WTC11 (cell line): ENCODE measurements around the gene UGDH. TPM values are rescaled to one million over a fixed set of nuclear protein-coding genes. Genes with fewer than 3 reads are reported as not detected.
"Not testable (repeated sequence)": the region's sequence is repeated elsewhere in the genome, so short reads cannot be mapped to it uniquely, and the experiment has no call there.

Experiments
- ATAC-seq: fragments of 200-7000 bp; cut with Tn5 transposase; 2 replicates; pipeline ENCODE4 v1.10.0; 2021; ENCODE audit warnings: mild to moderate bottlenecking, moderate library complexity
- CTCF ChIA-PET: fragments of 300-600 bp; sonication (Branson Sonifier 250); formaldehyde crosslinking; loops from one replicate; lab custom pipeline; 2021; ENCODE audit warnings: antibody characterized with exemption; lab: Charles Lee
- POLR2A ChIA-PET: fragments of 350-600 bp; sonication (Branson Sonifier 250); formaldehyde crosslinking; loops from one replicate; lab custom pipeline; 2021; ENCODE audit warnings: antibody characterized with exemption; lab: Charles Lee
- DNase-seq: peaks from one replicate; pipeline ENCODE4 v3.0.0; 2021; ENCODE audit warnings: low spot score
- H3K27ac Mint-ChIP-seq: 2 replicates; pipeline ENCODE4 v1.8.0; 2021; ENCODE audit warnings: mixed read lengths
- H3K27me3 Mint-ChIP-seq: 2 replicates; pipeline ENCODE4 v1.8.0; 2021; ENCODE audit warnings: low read depth, mild to moderate bottlenecking, moderate library complexity, mixed read lengths
- H3K36me3 Mint-ChIP-seq: 2 replicates; pipeline ENCODE4 v1.8.0; 2021; ENCODE audit warnings: mixed read lengths
- H3K4me1 Mint-ChIP-seq: 2 replicates; pipeline ENCODE4 v1.8.0; 2022; ENCODE audit warnings: mixed read lengths
- H3K4me3 Mint-ChIP-seq: 2 replicates; pipeline ENCODE4 v1.8.0; 2021; ENCODE audit warnings: mild to moderate bottlenecking, moderate library complexity, mixed read lengths
- H3K9me3 Mint-ChIP-seq: 2 replicates; pipeline ENCODE4 v1.8.0; 2021; ENCODE audit warnings: mixed read lengths
- HMGA2 ChIP-seq: fragments of 250-450 bp; sonication (Bioruptor Pico); IDR thresholded peaks from 2 replicates; pipeline ENCODE4 v1.4.0; 2021; ENCODE audit warnings: mild to moderate bottlenecking, moderate library complexity
- NFE2L1 ChIP-seq: sonication (generic); formaldehyde crosslinking; IDR thresholded peaks from 2 replicates; pipeline ENCODE4 v1.8.1; 2023; ENCODE audit warnings: missing genetic modification reagents
- OVOL2 ChIP-seq: fragments of 250-450 bp; sonication (Bioruptor Pico); IDR thresholded peaks from 2 replicates; pipeline ENCODE4 v1.9.0; 2021; ENCODE audit warnings: mild to moderate bottlenecking, borderline replicate concordance
- PRRX2 ChIP-seq: fragments of 250-450 bp; sonication (Bioruptor Pico); IDR thresholded peaks from 2 replicates; pipeline ENCODE4 v1.8.0; 2021; ENCODE audit warnings: mild to moderate bottlenecking
- SMAD3 ChIP-seq: sonication (generic); formaldehyde crosslinking; IDR thresholded peaks from 2 replicates; pipeline ENCODE4 v1.8.0; 2022; ENCODE audit warnings: missing genetic modification reagents, mild to moderate bottlenecking, borderline replicate concordance
- SMAD4 ChIP-seq: sonication (generic); formaldehyde crosslinking; IDR thresholded peaks from 2 replicates; pipeline ENCODE4 v1.8.0; 2022; ENCODE audit warnings: mild to moderate bottlenecking, missing genetic modification reagents
- ZBTB21 ChIP-seq: sonication (generic); formaldehyde crosslinking; IDR thresholded peaks from 2 replicates; pipeline ENCODE4 v1.8.1; 2023; ENCODE audit warnings: mild to moderate bottlenecking, missing genetic modification reagents, borderline replicate concordance
- ZNF396 ChIP-seq: fragments of 250-450 bp; sonication (Bioruptor Pico); IDR thresholded peaks from 2 replicates; pipeline ENCODE4 v1.8.0; 2021; ENCODE audit warnings: mild to moderate bottlenecking, moderate library complexity, borderline replicate concordance
- total RNA-seq: library from RNA; stranded (reverse); gene quantifications from 3 replicates; pipeline ENCODE4 v1.2.3, GENCODE V29; 2021
- TF ChIP-seq, protein P1 (sequence below): fragments of 250-450 bp; sonication (Bioruptor Pico); conservative IDR thresholded peaks from 2 replicates; pipeline ENCODE4 v1.9.0; 2021; ENCODE audit warnings: mild to moderate bottlenecking
- TF ChIP-seq, protein P2 (sequence below): sonication (generic); formaldehyde crosslinking; IDR thresholded peaks from 2 replicates; pipeline ENCODE4 v1.8.1; 2023; ENCODE audit warnings: mild to moderate bottlenecking, missing genetic modification reagents, borderline replicate concordance
- TF ChIP-seq, protein P3 (sequence below): sonication (generic); formaldehyde crosslinking; IDR thresholded peaks from 2 replicates; pipeline ENCODE4 v1.8.1; 2022; ENCODE audit warnings: mild to moderate bottlenecking, missing genetic modification reagents, moderate library complexity, borderline replicate concordance
- TF ChIP-seq, protein P4 (sequence below): sonication (generic); formaldehyde crosslinking; IDR thresholded peaks from 2 replicates; pipeline ENCODE4 v1.8.1; 2023; ENCODE audit warnings: mild to moderate bottlenecking, missing genetic modification reagents, moderate library complexity

Gene UGDH
- total RNA-seq, 1 experiment from 2014 or later, result 97.5 TPM

DNA sequence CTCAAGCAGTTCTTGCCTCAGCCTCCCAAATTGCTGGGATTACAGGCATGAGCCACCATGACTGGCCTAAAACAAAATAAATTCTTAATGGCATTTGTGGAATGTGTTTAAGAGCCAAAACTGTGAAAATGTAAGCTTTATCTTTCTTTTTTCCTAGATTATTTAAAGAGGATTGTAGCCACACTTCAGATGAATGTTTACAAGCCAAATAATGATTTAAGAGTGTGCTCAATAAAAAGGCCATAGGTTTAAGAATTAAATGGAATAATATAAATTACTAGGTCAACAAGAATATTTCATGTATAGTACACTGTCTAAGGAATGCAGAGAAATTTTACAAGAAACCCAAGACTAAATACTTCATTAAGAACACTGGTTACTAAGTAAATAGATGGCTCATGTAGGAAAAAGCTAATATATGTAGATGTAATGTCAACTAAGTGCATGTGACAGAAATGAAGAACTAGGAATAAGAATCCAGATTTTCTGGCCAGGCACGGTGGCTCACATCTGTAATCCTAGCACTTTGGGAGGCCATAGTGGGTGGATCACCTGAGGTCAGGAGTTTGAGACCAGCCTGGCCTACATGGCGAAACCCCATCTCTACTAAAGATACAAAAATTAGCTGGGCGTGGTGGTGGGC lies 21.3 kb upstream of the UGDH start (continued):
- TF ChIP-seq, protein P1, sequence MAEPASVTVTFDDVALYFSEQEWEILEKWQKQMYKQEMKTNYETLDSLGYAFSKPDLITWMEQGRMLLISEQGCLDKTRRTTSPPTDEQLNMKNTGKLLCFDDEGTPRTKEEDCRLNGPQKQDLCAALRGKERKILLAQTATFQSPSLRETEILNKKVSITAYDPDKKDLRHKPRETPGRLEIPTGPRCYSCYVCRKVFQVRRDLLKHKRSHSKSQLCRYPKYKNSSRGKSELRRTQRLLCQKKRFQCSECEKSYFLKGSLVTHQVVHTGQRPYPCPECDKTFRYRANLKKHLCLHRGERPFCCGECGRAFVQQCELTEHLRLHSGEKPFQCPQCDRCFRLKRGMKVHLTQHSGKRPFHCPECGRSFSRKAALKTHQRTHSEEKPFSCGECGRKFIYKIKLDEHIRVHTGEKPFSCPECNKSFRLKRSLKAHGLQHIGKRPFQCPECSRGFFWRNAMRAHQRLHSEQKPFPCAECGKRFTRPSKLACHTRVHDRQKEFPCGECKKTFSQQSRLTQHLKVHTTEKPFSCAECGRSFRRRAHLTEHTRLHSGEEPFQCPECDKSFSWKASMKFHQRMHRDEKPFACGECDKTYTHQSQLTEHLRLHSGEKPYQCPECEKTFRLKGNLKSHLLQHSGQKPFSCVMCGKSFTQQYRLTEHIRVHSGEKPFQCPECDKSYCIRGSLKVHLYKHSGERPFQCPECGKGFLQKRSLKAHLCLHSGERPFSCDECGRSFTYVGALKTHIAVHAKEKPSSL, result no peak
- TF ChIP-seq, protein P2, sequence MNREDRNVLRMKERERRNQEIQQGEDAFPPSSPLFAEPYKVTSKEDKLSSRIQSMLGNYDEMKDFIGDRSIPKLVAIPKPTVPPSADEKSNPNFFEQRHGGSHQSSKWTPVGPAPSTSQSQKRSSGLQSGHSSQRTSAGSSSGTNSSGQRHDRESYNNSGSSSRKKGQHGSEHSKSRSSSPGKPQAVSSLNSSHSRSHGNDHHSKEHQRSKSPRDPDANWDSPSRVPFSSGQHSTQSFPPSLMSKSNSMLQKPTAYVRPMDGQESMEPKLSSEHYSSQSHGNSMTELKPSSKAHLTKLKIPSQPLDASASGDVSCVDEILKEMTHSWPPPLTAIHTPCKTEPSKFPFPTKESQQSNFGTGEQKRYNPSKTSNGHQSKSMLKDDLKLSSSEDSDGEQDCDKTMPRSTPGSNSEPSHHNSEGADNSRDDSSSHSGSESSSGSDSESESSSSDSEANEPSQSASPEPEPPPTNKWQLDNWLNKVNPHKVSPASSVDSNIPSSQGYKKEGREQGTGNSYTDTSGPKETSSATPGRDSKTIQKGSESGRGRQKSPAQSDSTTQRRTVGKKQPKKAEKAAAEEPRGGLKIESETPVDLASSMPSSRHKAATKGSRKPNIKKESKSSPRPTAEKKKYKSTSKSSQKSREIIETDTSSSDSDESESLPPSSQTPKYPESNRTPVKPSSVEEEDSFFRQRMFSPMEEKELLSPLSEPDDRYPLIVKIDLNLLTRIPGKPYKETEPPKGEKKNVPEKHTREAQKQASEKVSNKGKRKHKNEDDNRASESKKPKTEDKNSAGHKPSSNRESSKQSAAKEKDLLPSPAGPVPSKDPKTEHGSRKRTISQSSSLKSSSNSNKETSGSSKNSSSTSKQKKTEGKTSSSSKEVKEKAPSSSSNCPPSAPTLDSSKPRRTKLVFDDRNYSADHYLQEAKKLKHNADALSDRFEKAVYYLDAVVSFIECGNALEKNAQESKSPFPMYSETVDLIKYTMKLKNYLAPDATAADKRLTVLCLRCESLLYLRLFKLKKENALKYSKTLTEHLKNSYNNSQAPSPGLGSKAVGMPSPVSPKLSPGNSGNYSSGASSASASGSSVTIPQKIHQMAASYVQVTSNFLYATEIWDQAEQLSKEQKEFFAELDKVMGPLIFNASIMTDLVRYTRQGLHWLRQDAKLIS (CRISPR knock-in tag), result no peak

DNA sequence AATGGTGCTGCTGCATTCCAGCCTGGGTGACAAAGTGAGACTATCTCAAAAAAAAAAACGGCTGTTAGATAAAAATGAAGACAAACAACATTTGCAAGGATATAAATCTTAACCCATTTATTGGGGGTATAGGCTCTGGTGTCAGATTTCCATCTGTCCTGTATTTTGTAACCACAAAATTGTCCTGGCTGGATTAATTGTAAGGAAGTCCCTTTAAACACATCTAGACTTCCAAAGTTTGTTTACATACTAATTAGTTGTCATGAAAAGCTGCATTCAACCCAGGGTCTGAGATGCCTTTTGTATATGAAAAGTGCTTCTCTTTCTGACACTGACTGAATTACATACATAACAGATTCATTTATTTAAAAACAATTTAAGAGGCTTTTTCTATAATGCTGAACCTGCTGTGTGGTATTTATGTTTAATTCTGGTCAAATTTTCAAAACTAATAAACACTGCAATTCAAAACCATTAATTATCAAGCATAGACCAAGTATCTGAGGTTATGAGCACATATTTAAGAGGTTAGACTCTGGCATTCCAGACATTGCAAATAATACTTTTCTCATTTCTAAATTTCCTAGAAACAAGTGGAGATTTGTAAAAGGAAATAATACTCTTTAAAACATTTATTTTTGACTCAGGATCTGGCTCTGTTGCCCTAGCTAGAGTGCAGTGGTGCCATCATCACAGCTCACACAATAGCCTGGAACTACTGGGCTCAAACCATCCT lies 17.5 kb upstream of the UGDH start:
- Mint-ChIP-seq H3K4me3 (no peak overlapping the region), H3K4me1 (peaks cover 29% of the 10 kb centered on the region), H3K9me3 (no peaks in the 10 kb centered on the region), H3K27me3 (no peaks in the 10 kb centered on the region), H3K36me3 (no peaks in the 10 kb centered on the region), H3K27ac (no peak overlapping the region)
- POLR2A ChIA-PET, result interaction anchor here (0.6 kb wide), 1 partner anchor 19 kb away, joined by 4 read pairs; no protein-coding TSS in a partner anchor
- TF ChIP-seq NFE2L1 (CRISPR knock-in tag) (no peak), ZNF396 (CRISPR knock-in tag) (no peak), ZBTB21 (no peak), OVOL2 (CRISPR knock-in tag) (no peak), SMAD4 (CRISPR knock-in tag) (no peak), PRRX2 (no peak), HMGA2 (CRISPR knock-in tag) (no peak), SMAD3 (CRISPR knock-in tag) (no peak)
- TF ChIP-seq, protein P3, sequence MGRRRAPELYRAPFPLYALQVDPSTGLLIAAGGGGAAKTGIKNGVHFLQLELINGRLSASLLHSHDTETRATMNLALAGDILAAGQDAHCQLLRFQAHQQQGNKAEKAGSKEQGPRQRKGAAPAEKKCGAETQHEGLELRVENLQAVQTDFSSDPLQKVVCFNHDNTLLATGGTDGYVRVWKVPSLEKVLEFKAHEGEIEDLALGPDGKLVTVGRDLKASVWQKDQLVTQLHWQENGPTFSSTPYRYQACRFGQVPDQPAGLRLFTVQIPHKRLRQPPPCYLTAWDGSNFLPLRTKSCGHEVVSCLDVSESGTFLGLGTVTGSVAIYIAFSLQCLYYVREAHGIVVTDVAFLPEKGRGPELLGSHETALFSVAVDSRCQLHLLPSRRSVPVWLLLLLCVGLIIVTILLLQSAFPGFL (CRISPR knock-in tag), result no peak
- TF ChIP-seq, protein P4, sequence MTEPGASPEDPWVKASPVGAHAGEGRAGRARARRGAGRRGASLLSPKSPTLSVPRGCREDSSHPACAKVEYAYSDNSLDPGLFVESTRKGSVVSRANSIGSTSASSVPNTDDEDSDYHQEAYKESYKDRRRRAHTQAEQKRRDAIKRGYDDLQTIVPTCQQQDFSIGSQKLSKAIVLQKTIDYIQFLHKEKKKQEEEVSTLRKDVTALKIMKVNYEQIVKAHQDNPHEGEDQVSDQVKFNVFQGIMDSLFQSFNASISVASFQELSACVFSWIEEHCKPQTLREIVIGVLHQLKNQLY (CRISPR knock-in tag), result no peak
- no peak for ATAC-seq
- CTCF ChIA-PET, result no interaction called here
- DNase-seq, result no peak

DNA sequence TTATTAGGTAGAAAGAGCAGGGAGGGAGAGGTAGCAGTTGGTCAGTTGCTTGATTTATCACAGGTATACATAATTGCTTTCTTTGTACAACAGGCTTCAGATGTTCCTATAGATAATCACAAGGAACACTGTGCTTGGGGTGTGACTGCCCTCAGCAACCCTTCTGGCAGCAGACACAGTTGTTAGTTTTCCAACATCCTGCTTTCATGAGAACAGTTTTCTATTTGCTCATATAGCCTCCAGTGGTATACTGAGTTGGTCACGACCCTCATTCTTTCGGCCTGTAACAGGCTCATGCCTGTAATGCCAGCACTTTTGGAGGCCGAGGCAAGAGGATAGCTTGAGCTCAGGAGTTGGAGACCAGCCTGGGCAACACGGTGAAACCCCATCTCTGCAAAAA lies 16.8 kb upstream of the UGDH start:
- H3K9me3 Mint-ChIP-seq, CTCF ChIA-PET, H3K27me3 Mint-ChIP-seq, H3K36me3 Mint-ChIP-seq, H3K4me3 Mint-ChIP-seq, DNase-seq, ATAC-seq: not testable (repeated sequence)
- POLR2A ChIA-PET, result interaction anchor here (0.6 kb wide), 1 partner anchor 19 kb away, joined by 4 read pairs; no protein-coding TSS in a partner anchor
- peak overlapping the region; percentile 52 for H3K27ac Mint-ChIP-seq
- H3K4me1 Mint-ChIP-seq, result peaks cover 30% of the 10 kb centered on the region
